HepG2 (cell line): ENCODE data around the gene HSDL1. TPM values are rescaled to one million over a fixed set of nuclear protein-coding genes. Genes with fewer than 3 reads are reported as not detected.

ENCODE experiments used
- ARNT2 ChIP-seq: sonication (generic); formaldehyde crosslinking; IDR thresholded peaks from 2 replicates; pipeline ENCODE4 v1.8.0; 2022; ENCODE audit warnings: mild to moderate bottlenecking, low read depth, missing genetic modification reagents, moderate library complexity
- ARNTL ChIP-seq: sonication (generic); formaldehyde crosslinking; IDR thresholded peaks from 2 replicates; pipeline ENCODE4 v1.4.0; 2020; ENCODE audit warnings: mild to moderate bottlenecking, missing genetic modification reagents
- CBFB ChIP-seq: sonication (generic); formaldehyde crosslinking; IDR thresholded peaks from 2 replicates; pipeline ENCODE4 v1.4.0; 2020; ENCODE audit warnings: missing genetic modification reagents
- CCAR2 ChIP-seq: fragments of 200-400 bp; formaldehyde crosslinking; optimal IDR thresholded peaks from 2 replicates; pipeline ENCODE3; 2018; ENCODE audit warnings: low read depth, mild to moderate bottlenecking, low read length, moderate library complexity
- KAT8 ChIP-seq: IDR thresholded peaks from 2 replicates; pipeline ENCODE4 v1.6.1; 2016; ENCODE audit warnings: missing genetic modification reagents, missing compliant biosample characterization
- KDM3A ChIP-seq: IDR thresholded peaks from 2 replicates; pipeline ENCODE4 v1.6.1; 2018; ENCODE audit warnings: low read depth, missing compliant biosample characterization
- MED1 ChIP-seq: sonication (generic); formaldehyde crosslinking; IDR thresholded peaks from 2 replicates; pipeline ENCODE4 v1.4.0; 2020; ENCODE audit warnings: missing genetic modification reagents
- NFE2 ChIP-seq: sonication (generic); formaldehyde crosslinking; IDR thresholded peaks from 2 replicates; pipeline ENCODE4 v1.4.0; 2020; ENCODE audit warnings: missing genetic modification reagents
- TARDBP ChIP-seq: sonication (generic); formaldehyde crosslinking; IDR thresholded peaks from 2 replicates; pipeline ENCODE4 v1.8.0; 2022; ENCODE audit warnings: mild to moderate bottlenecking, missing genetic modification reagents
- XRCC5 ChIP-seq: fragments of 200-400 bp; formaldehyde crosslinking; optimal IDR thresholded peaks from 2 replicates; pipeline ENCODE3; 2017; ENCODE audit warnings: mild to moderate bottlenecking, low read length
- ZHX2 ChIP-seq, 2 experiments: sonication (generic) in 1 of 2; formaldehyde crosslinking in 1 of 2; IDR thresholded peaks; 2 replicates each; pipeline versions ENCODE4 v1.6.1 to v1.9.0; 2014 to 2022; ENCODE audit warnings: antibody characterized with exemption in 1 of 2, borderline replicate concordance in 1 of 2, inconsistent platforms in 1 of 2, low read depth in 1 of 2, missing genetic modification reagents in 1 of 2
- ZNF24 ChIP-seq: fragments of 450-650 bp; IDR thresholded peaks from 2 replicates; pipeline ENCODE4 v1.6.1; 2017; ENCODE audit warnings: antibody characterized with exemption, mild to moderate bottlenecking
- ZNF296 ChIP-seq: sonication (generic); formaldehyde crosslinking; conservative IDR thresholded peaks from 2 replicates; pipeline ENCODE4 v1.5.0; 2020; ENCODE audit warnings: mild to moderate bottlenecking, missing genetic modification reagents
- ZNF350 ChIP-seq: sonication (generic); formaldehyde crosslinking; IDR thresholded peaks from 2 replicates; pipeline ENCODE4 v1.4.0; 2020; ENCODE audit warnings: mild to moderate bottlenecking, low read depth, missing genetic modification reagents, borderline replicate concordance
- ZNF550 ChIP-seq: sonication (generic); formaldehyde crosslinking; IDR thresholded peaks from 2 replicates; pipeline ENCODE4 v1.4.0; 2020; ENCODE audit warnings: mild to moderate bottlenecking, missing genetic modification reagents, borderline replicate concordance
- ZNF570 ChIP-seq: sonication (generic); formaldehyde crosslinking; IDR thresholded peaks from 2 replicates; pipeline ENCODE4 v1.4.0; 2020; ENCODE audit warnings: mild to moderate bottlenecking, missing genetic modification reagents, borderline replicate concordance
- ZNF841 ChIP-seq: sonication (generic); formaldehyde crosslinking; IDR thresholded peaks from 2 replicates; pipeline ENCODE4 v1.8.1; 2023; ENCODE audit warnings: missing genetic modification reagents, borderline replicate concordance
- polyA plus RNA-seq, 8 experiments: library from polyadenylated mRNA; depleted of rRNA in 3 of 8; stranded (reverse) in 7 of 8; unstranded in 1 of 8; fragments of >200 nt; fragmentation: Illumina TruSeq in 4 of 8; extraction: Trizol in 4 of 8; gene quantifications; 2 replicates each; pipeline versions ENCODE4 v1.2.1 to v1.2.3, GENCODE V29; 2011 to 2016; ENCODE audit warnings: low read depth in 4 of 8, missing spikeins in 1 of 8, mixed read lengths in 1 of 8; ENCODE audit not compliant: insufficient read depth in 1 of 8
- total RNA-seq, 5 experiments: library from RNA; depleted of rRNA; stranded (reverse); fragments of >200 nt; fragmentation: Illumina TruSeq; extraction: Trizol; gene quantifications; 2 replicates each; pipeline ENCODE4 v1.2.3, GENCODE V29; 2016; ENCODE audit warnings: low read depth in 1 of 5
- TF ChIP-seq, protein P1 (sequence below): sonication (generic); formaldehyde crosslinking; IDR thresholded peaks from 2 replicates; pipeline ENCODE4 v1.9.0; 2021; ENCODE audit warnings: mild to moderate bottlenecking, missing genetic modification reagents

HSDL1 gene
- total and polyA plus RNA-seq, 2 of the 13 experiments (the other 11 are each of a cell fraction or from before 2014, with no cell fraction given), result 49.2 to 49.7 TPM

DNA sequence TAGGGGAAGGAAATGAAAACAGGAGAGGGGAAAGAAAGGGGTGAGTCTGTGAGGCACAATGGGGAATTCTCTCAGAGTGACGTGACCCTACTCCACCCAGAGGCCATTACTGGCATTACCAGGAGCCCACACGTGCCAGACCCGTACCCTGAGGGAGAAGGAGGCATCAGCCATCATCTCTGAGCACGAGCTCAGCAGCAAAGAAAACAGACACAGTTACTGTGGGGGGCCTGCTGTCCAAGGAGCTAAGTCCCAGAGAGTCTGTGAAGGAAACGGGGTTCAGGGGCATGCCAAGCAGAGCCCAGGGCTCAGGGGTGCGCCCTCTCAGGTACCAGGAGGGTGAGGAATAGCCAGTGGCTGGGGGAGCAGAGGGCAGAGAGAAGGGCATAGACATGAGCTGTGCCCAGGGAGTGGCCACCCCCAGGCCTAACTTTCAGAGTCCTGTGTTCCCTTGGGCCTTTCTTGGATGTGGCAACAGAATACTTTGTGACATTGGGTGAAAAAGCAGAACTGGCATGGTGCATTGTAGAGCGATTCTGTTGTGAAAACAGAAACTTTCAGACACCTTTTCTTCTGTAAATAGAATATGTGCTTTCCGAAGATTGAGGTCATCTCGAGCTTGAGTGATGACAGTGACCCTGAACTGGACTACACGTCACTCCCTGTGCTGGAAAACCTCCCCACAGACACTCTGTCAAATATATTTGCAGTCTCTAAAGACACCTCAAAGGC, 30.5 kb upstream of the HSDL1 start (continued):
- TF ChIP-seq, protein P1, sequence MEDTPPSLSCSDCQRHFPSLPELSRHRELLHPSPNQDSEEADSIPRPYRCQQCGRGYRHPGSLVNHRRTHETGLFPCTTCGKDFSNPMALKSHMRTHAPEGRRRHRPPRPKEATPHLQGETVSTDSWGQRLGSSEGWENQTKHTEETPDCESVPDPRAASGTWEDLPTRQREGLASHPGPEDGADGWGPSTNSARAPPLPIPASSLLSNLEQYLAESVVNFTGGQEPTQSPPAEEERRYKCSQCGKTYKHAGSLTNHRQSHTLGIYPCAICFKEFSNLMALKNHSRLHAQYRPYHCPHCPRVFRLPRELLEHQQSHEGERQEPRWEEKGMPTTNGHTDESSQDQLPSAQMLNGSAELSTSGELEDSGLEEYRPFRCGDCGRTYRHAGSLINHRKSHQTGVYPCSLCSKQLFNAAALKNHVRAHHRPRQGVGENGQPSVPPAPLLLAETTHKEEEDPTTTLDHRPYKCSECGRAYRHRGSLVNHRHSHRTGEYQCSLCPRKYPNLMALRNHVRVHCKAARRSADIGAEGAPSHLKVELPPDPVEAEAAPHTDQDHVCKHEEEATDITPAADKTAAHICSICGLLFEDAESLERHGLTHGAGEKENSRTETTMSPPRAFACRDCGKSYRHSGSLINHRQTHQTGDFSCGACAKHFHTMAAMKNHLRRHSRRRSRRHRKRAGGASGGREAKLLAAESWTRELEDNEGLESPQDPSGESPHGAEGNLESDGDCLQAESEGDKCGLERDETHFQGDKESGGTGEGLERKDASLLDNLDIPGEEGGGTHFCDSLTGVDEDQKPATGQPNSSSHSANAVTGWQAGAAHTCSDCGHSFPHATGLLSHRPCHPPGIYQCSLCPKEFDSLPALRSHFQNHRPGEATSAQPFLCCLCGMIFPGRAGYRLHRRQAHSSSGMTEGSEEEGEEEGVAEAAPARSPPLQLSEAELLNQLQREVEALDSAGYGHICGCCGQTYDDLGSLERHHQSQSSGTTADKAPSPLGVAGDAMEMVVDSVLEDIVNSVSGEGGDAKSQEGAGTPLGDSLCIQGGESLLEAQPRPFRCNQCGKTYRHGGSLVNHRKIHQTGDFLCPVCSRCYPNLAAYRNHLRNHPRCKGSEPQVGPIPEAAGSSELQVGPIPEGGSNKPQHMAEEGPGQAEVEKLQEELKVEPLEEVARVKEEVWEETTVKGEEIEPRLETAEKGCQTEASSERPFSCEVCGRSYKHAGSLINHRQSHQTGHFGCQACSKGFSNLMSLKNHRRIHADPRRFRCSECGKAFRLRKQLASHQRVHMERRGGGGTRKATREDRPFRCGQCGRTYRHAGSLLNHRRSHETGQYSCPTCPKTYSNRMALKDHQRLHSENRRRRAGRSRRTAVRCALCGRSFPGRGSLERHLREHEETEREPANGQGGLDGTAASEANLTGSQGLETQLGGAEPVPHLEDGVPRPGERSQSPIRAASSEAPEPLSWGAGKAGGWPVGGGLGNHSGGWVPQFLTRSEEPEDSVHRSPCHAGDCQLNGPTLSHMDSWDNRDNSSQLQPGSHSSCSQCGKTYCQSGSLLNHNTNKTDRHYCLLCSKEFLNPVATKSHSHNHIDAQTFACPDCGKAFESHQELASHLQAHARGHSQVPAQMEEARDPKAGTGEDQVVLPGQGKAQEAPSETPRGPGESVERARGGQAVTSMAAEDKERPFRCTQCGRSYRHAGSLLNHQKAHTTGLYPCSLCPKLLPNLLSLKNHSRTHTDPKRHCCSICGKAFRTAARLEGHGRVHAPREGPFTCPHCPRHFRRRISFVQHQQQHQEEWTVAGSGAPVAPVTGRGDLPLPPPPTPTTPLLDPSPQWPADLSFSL (CRISPR knock-in tag), result no peak
- TF ChIP-seq CCAR2 (no peak), ZNF24 (no peak), KAT8 (0 out of 2 replicates have a peak, but pooled peaks have one; percentile 34), ZNF296 (CRISPR knock-in tag) (no peak; the same call in 1 of the 2 replicates), KDM3A (CRISPR knock-in tag) (no peak), ARNTL (peak; percentile 78), ARNT2 (CRISPR knock-in tag) (no peak), ZNF550 (CRISPR knock-in tag) (no peak), XRCC5 (peak; percentile 35), ZNF841 (CRISPR knock-in tag) (no peak), ZNF350 (CRISPR knock-in tag) (no peak; the same call in 1 of the 2 replicates), MED1 (no peak), ZNF570 (CRISPR knock-in tag) (no peak), NFE2 (CRISPR knock-in tag) (no peak), ZHX2 (IDR thresholded peaks at IDR 0.05; ENCODE audit: low read depth) (no peak), ZHX2 (CRISPR knock-in tag; IDR thresholded peaks at IDR 0.05; ENCODE audit: borderline replicate concordance) (no peak), TARDBP (CRISPR knock-in tag) (0 out of 2 replicates have a peak, but pooled peaks have one; percentile 40), CBFB (CRISPR knock-in tag) (no peak)
